ENCODE results near the gene ABTB1.

ABTB1 gene

DNA sequence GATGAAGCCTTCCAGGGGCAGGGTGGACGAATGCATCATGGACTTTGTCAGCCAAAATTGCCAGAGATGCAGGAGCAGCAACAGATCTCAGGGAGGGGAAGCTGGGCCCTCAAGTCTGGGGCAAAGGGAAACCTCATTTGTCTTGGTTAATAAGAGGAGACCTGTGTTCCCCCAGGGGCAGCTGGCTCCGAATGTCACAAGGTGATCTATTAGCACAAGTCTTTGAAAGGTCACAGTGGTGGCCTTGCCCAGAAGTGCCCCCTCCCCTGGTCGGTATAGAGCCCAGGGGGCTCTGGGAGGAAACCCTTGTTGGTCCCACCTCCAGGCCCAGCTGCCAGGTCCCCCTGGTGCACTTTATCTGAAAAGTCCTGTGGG, 46.2 kb downstream of the ABTB1 start:
- POLR2A ChIA-PET, result no interaction called here
- TF ChIP-seq, protein P1, sequence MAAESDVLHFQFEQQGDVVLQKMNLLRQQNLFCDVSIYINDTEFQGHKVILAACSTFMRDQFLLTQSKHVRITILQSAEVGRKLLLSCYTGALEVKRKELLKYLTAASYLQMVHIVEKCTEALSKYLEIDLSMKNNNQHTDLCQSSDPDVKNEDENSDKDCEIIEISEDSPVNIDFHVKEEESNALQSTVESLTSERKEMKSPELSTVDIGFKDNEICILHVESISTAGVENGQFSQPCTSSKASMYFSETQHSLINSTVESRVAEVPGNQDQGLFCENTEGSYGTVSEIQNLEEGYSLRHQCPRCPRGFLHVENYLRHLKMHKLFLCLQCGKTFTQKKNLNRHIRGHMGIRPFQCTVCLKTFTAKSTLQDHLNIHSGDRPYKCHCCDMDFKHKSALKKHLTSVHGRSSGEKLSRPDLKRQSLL (tag by site-specific recombination; IDR thresholded peaks at IDR 0.05), result no peak
- TF ChIP-seq KLF9 (tag by site-specific recombination; IDR thresholded peaks at IDR 0.05; ENCODE audit: low read depth) (no peak), ZBTB21 (tag by site-specific recombination; IDR thresholded peaks at IDR 0.05) (no peak), ZNF747 (tag by site-specific recombination; IDR thresholded peaks at IDR 0.05) (no peak), ZNF155 (tag by site-specific recombination; IDR thresholded peaks at IDR 0.05) (no peak), ZNF701 (tag by site-specific recombination; IDR thresholded peaks at IDR 0.05) (no peak), ZNF274 (IDR thresholded peaks at IDR 0.05; ENCODE audit: low read length) (no peak), ZNF274 (tag by site-specific recombination; IDR thresholded peaks at IDR 0.05; ENCODE audit: borderline replicate concordance) (no peak), ZNF624 (tag by site-specific recombination; IDR thresholded peaks at IDR 0.05) (no peak), ZNF239 (tag by site-specific recombination; IDR thresholded peaks at IDR 0.05) (no peak), ZNF529 (tag by site-specific recombination; IDR thresholded peaks at IDR 0.05; ENCODE audit: insufficient replicate concordance) (no peak), ZNF629 (tag by site-specific recombination; IDR thresholded peaks at IDR 0.05) (no peak), SCRT1 (tag by site-specific recombination; IDR thresholded peaks at IDR 0.05; ENCODE audit: borderline replicate concordance) (no peak), ZNF174 (tag by site-specific recombination; IDR thresholded peaks at IDR 0.05) (no peak), HOXA7 (CRISPR knock-in tag; IDR thresholded peaks at IDR 0.05; ENCODE audit: borderline replicate concordance) (no peak)
- TF ChIP-seq, protein P2, sequence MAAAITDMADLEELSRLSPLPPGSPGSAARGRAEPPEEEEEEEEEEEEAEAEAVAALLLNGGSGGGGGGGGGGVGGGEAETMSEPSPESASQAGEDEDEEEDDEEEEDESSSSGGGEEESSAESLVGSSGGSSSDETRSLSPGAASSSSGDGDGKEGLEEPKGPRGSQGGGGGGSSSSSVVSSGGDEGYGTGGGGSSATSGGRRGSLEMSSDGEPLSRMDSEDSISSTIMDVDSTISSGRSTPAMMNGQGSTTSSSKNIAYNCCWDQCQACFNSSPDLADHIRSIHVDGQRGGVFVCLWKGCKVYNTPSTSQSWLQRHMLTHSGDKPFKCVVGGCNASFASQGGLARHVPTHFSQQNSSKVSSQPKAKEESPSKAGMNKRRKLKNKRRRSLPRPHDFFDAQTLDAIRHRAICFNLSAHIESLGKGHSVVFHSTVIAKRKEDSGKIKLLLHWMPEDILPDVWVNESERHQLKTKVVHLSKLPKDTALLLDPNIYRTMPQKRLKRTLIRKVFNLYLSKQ (tag by site-specific recombination; IDR thresholded peaks at IDR 0.05; ENCODE audit: borderline replicate concordance), result no peak
- TF ChIP-seq, protein P3, sequence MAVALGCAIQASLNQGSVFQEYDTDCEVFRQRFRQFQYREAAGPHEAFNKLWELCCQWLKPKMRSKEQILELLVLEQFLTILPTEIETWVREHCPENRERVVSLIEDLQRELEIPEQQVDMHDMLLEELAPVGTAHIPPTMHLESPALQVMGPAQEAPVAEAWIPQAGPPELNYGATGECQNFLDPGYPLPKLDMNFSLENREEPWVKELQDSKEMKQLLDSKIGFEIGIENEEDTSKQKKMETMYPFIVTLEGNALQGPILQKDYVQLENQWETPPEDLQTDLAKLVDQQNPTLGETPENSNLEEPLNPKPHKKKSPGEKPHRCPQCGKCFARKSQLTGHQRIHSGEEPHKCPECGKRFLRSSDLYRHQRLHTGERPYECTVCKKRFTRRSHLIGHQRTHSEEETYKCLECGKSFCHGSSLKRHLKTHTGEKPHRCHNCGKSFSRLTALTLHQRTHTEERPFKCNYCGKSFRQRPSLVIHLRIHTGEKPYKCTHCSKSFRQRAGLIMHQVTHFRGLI (tag by site-specific recombination; IDR thresholded peaks at IDR 0.05), result no peak
- no peak overlapping the region for H3K27ac ChIP-seq (ENCODE audit: extremely low read depth, low read depth, low read length)

DNA sequence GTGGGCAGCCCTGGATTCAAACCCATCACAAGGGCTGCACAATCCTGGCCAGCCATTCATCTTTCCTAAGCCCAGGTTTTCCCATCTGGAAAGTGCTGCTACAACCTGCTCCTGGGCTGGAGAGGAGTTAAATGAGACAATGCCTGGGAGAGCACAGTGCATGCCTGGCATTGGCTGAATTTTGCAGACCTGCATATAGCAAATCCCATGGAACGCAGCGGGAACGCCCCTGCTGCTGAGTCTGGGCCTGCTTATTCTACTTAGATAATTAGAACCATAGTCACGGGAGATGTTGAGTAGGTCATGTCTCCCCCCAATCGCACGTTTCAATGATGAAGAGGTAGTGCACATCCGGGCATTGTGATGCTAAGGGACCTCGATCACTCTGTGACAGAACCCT, 46.6 kb downstream of the ABTB1 start:
- no peaks in the 10 kb centered on the region for H3K4me1 ChIP-seq (ENCODE audit: control insufficient read depth, insufficient read depth, low read length)
- CTCF ChIA-PET, result no interaction called here
- TF ChIP-seq GLIS2 (tag by site-specific recombination; IDR thresholded peaks at IDR 0.05) (no peak), SP3 (tag by site-specific recombination; IDR thresholded peaks at IDR 0.05) (no peak), ZNF248 (tag by site-specific recombination; IDR thresholded peaks at IDR 0.05) (no peak), HOXD13 (CRISPR knock-in tag; IDR thresholded peaks at IDR 0.05; ENCODE audit: borderline replicate concordance) (no peak), ZNF660 (tag by site-specific recombination; IDR thresholded peaks at IDR 0.05) (no peak), HOXA7 (CRISPR knock-in tag; IDR thresholded peaks at IDR 0.05; ENCODE audit: borderline replicate concordance) (no peak), EGR2 (tag by site-specific recombination; IDR thresholded peaks at IDR 0.05; ENCODE audit: low read depth) (no peak), ZNF121 (tag by site-specific recombination; IDR thresholded peaks at IDR 0.05) (no peak), ZNF350 (tag by site-specific recombination; IDR thresholded peaks at IDR 0.05) (no peak), ZNF585B (tag by site-specific recombination; IDR thresholded peaks at IDR 0.05) (no peak), ZNF214 (tag by site-specific recombination; IDR thresholded peaks at IDR 0.05; ENCODE audit: borderline replicate concordance) (no peak)
- TF ChIP-seq, protein P4, sequence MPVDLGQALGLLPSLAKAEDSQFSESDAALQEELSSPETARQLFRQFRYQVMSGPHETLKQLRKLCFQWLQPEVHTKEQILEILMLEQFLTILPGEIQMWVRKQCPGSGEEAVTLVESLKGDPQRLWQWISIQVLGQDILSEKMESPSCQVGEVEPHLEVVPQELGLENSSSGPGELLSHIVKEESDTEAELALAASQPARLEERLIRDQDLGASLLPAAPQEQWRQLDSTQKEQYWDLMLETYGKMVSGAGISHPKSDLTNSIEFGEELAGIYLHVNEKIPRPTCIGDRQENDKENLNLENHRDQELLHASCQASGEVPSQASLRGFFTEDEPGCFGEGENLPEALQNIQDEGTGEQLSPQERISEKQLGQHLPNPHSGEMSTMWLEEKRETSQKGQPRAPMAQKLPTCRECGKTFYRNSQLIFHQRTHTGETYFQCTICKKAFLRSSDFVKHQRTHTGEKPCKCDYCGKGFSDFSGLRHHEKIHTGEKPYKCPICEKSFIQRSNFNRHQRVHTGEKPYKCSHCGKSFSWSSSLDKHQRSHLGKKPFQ (tag by site-specific recombination; IDR thresholded peaks at IDR 0.05), result no peak
- TF ChIP-seq, protein P5, sequence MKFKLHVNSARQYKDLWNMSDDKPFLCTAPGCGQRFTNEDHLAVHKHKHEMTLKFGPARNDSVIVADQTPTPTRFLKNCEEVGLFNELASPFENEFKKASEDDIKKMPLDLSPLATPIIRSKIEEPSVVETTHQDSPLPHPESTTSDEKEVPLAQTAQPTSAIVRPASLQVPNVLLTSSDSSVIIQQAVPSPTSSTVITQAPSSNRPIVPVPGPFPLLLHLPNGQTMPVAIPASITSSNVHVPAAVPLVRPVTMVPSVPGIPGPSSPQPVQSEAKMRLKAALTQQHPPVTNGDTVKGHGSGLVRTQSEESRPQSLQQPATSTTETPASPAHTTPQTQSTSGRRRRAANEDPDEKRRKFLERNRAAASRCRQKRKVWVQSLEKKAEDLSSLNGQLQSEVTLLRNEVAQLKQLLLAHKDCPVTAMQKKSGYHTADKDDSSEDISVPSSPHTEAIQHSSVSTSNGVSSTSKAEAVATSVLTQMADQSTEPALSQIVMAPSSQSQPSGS (tag by site-specific recombination; IDR thresholded peaks at IDR 0.05; ENCODE audit: low read depth), result no peak
- TF ChIP-seq, protein P6, sequence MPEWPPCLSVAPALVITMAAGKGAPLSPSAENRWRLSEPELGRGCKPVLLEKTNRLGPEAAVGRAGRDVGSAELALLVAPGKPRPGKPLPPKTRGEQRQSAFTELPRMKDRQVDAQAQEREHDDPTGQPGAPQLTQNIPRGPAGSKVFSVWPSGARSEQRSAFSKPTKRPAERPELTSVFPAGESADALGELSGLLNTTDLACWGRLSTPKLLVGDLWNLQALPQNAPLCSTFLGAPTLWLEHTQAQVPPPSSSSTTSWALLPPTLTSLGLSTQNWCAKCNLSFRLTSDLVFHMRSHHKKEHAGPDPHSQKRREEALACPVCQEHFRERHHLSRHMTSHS (tag by site-specific recombination; IDR thresholded peaks at IDR 0.05), result no peak

More for the DNA sequence above, 46.2 kb downstream of the ABTB1 start:
- no peaks in the 10 kb centered on the region for H3K9me3 ChIP-seq (ENCODE audit: control insufficient read depth, insufficient read depth, low read depth, low read length)
- H3K4me3 ChIP-seq (ENCODE audit: low read depth, low read length), result no peak overlapping the region
- CTCF ChIA-PET, result no interaction called here
- H3K36me3 ChIP-seq (ENCODE audit: control insufficient read depth in 2 of 2, insufficient read depth in 1 of 2, low read length in 2 of 2), result no peaks in the 10 kb centered on the region
- H3K4me1 ChIP-seq (ENCODE audit: control insufficient read depth, insufficient read depth, low read length), result no peaks in the 10 kb centered on the region

More for the DNA sequence above, 46.6 kb downstream of the ABTB1 start:
- POLR2A ChIA-PET, result no interaction called here
- no peaks in the 10 kb centered on the region for H3K36me3 ChIP-seq (ENCODE audit: control insufficient read depth in 2 of 2, insufficient read depth in 1 of 2, low read length in 2 of 2)
- H3K27ac ChIP-seq (ENCODE audit: extremely low read depth, low read depth, low read length), result no peak overlapping the region
- no peak overlapping the region for H3K4me3 ChIP-seq (ENCODE audit: low read depth, low read length)
- H3K9me3 ChIP-seq (ENCODE audit: control insufficient read depth, insufficient read depth, low read depth, low read length), result no peaks in the 10 kb centered on the region

All from HEK293 (cell line).